HL-60 (cell line): ENCODE data around the gene DAB2IP.

Experiments used
- CTCF ChIP-seq: IDR thresholded peaks from one replicate; pipeline ENCODE4 v1.5.1; 2011; ENCODE audit warnings: low read length, control low read depth, inconsistent platforms; ENCODE audit not compliant: insufficient read depth
- GABPA ChIP-seq: IDR thresholded peaks from 2 replicates; pipeline ENCODE4 v1.6.1; 2012; ENCODE audit warnings: low read depth
- POLR2AphosphoS5 ChIP-seq: IDR thresholded peaks from 2 replicates; pipeline ENCODE4 v1.6.1; 2012; ENCODE audit warnings: low read depth
- REST ChIP-seq: IDR thresholded peaks from 2 replicates; pipeline ENCODE4 v1.6.1; 2012; ENCODE audit warnings: low read depth; ENCODE audit not compliant: insufficient replicate concordance
- SPI1 ChIP-seq: IDR thresholded peaks from 2 replicates; pipeline ENCODE4 v1.6.1; 2012; ENCODE audit warnings: low read depth, mild to moderate bottlenecking, borderline replicate concordance

GRCh38 chr9:121815084-121815483, 163.7 kb downstream of the DAB2IP start:
- TF ChIP-seq REST (no peak), POLR2AphosphoS5 (no peak), CTCF (no peak), SPI1 (no peak), GABPA (no peak)
